HEK293 (cell line): ENCODE measurements around the gene DIPK1C.

Experiments
- CTCF ChIA-PET: fragments of 350-600 bp; formaldehyde crosslinking; extraction: SDS; loops from one replicate; lab custom pipeline; 2021; ENCODE audit warnings: antibody characterized with exemption; lab: Yijun Ruan, JAX
- POLR2A ChIA-PET: fragments of 300-600 bp; formaldehyde crosslinking; extraction: SDS; loops from one replicate; lab custom pipeline; 2020; ENCODE audit warnings: antibody characterized with exemption, inconsistent platforms; lab: Yijun Ruan, JAX
- H3K27ac ChIP-seq: fragments of 200-500 bp; sonication (Bioruptor generic); 2 replicates; pipeline ENCODE4 v1.5.1; 2014; ENCODE audit warnings: low read depth, low read length, control low read depth, inconsistent platforms; ENCODE audit errors: extremely low read depth
- H3K36me3 ChIP-seq, 2 experiments: fragments of 200-500 bp in 1 of 2; sonication (Bioruptor generic) in 1 of 2; 1 replicate in 1 of 2; 2 replicates in 1 of 2; pipeline ENCODE4 v1.5.1; 2014 to 2017; ENCODE audit warnings: inconsistent platforms in 2 of 2, low read length in 2 of 2; ENCODE audit not compliant: control insufficient read depth in 2 of 2, insufficient read depth in 1 of 2
- H3K4me1 ChIP-seq: fragments of 200-500 bp; sonication (Bioruptor generic); 2 replicates; pipeline ENCODE4 v1.5.1; 2014; ENCODE audit warnings: mild to moderate bottlenecking, low read length, inconsistent platforms; ENCODE audit not compliant: control insufficient read depth, insufficient read depth
- H3K4me3 ChIP-seq: 2 replicates; pipeline ENCODE4 v1.5.1; 2011; ENCODE audit warnings: low read depth, mild to moderate bottlenecking, control low read depth, low read length, moderate library complexity
- H3K9me3 ChIP-seq: fragments of 200-500 bp; sonication (Bioruptor generic); 2 replicates; pipeline ENCODE4 v1.5.1; 2014; ENCODE audit warnings: low read depth, low read length, inconsistent platforms; ENCODE audit not compliant: control insufficient read depth, insufficient read depth
- BCL11B ChIP-seq: fragments of 450-650 bp; formaldehyde crosslinking; IDR thresholded peaks from 2 replicates; pipeline ENCODE4 v1.5.1; 2016; ENCODE audit warnings: low read depth, missing biosample characterization, missing genetic modification characterization
- FEZF1 ChIP-seq: fragments of 450-650 bp; formaldehyde crosslinking; IDR thresholded peaks from 2 replicates; pipeline ENCODE4 v1.5.1; 2016; ENCODE audit warnings: missing biosample characterization, missing genetic modification characterization
- KLF7 ChIP-seq: fragments of 450-650 bp; formaldehyde crosslinking; IDR thresholded peaks from 2 replicates; pipeline ENCODE4 v1.5.1; 2016; ENCODE audit warnings: missing biosample characterization, missing genetic modification characterization, borderline replicate concordance
- MYNN ChIP-seq: fragments of 450-650 bp; formaldehyde crosslinking; IDR thresholded peaks from 2 replicates; pipeline ENCODE4 v1.5.1; 2016; ENCODE audit warnings: missing biosample characterization, missing genetic modification characterization, borderline replicate concordance
- PBX3 ChIP-seq: sonication (generic); formaldehyde crosslinking; IDR thresholded peaks from 2 replicates; pipeline ENCODE4 v1.8.1; 2022; ENCODE audit warnings: mild to moderate bottlenecking, moderate library complexity, missing genetic modification reagents
- PRDM1 ChIP-seq: fragments of 450-650 bp; formaldehyde crosslinking; IDR thresholded peaks from 2 replicates; pipeline ENCODE4; 2016; ENCODE audit warnings: missing biosample characterization, missing genetic modification characterization
- TRIM28 ChIP-seq: IDR thresholded peaks from 2 replicates; pipeline ENCODE4 v1.6.1; 2011; ENCODE audit warnings: low read length, control low read depth, borderline replicate concordance
- WT1 ChIP-seq: fragments of 450-650 bp; formaldehyde crosslinking; IDR thresholded peaks from 2 replicates; pipeline ENCODE4 v1.5.1; 2016; ENCODE audit warnings: missing biosample characterization, missing genetic modification characterization
- ZBTB11 ChIP-seq: fragments of 450-650 bp; formaldehyde crosslinking; conservative IDR thresholded peaks from 2 replicates; pipeline ENCODE4 v1.5.1; 2016; ENCODE audit warnings: low read depth, missing biosample characterization, missing genetic modification characterization
- ZNF155 ChIP-seq: fragments of 450-650 bp; formaldehyde crosslinking; IDR thresholded peaks from 2 replicates; pipeline ENCODE4 v1.5.1; 2016; ENCODE audit warnings: missing biosample characterization, missing genetic modification characterization
- ZNF214 ChIP-seq: fragments of 450-650 bp; formaldehyde crosslinking; IDR thresholded peaks from 2 replicates; pipeline ENCODE4 v1.5.1; 2017; ENCODE audit warnings: missing biosample characterization, mild to moderate bottlenecking, missing genetic modification characterization, borderline replicate concordance
- ZNF639 ChIP-seq: fragments of 450-650 bp; formaldehyde crosslinking; IDR thresholded peaks from 2 replicates; pipeline ENCODE4 v1.5.1; 2016; ENCODE audit warnings: missing biosample characterization, missing genetic modification characterization
- ZNF704 ChIP-seq: fragments of 450-650 bp; formaldehyde crosslinking; IDR thresholded peaks from 2 replicates; pipeline ENCODE4 v1.5.1; 2016; ENCODE audit warnings: missing biosample characterization, missing genetic modification characterization
- ZNF76 ChIP-seq: fragments of 450-650 bp; formaldehyde crosslinking; IDR thresholded peaks from 2 replicates; pipeline ENCODE4; 2016; ENCODE audit warnings: low read depth, missing biosample characterization, missing genetic modification characterization, borderline replicate concordance
- ZNF843 ChIP-seq: fragments of 450-650 bp; formaldehyde crosslinking; IDR thresholded peaks from 2 replicates; pipeline ENCODE4 v1.5.1; 2016; ENCODE audit warnings: missing biosample characterization, missing genetic modification characterization
- TF ChIP-seq, protein P1 (sequence below): fragments of 450-650 bp; formaldehyde crosslinking; IDR thresholded peaks from 2 replicates; pipeline ENCODE4 v1.5.1; 2016; ENCODE audit warnings: missing biosample characterization, missing genetic modification characterization
- TF ChIP-seq, protein P2 (sequence below): fragments of 450-650 bp; formaldehyde crosslinking; IDR thresholded peaks from 2 replicates; pipeline ENCODE4 v1.5.1; 2017; ENCODE audit warnings: missing biosample characterization, mild to moderate bottlenecking, missing genetic modification characterization, moderate library complexity

Gene DIPK1C

DNA sequence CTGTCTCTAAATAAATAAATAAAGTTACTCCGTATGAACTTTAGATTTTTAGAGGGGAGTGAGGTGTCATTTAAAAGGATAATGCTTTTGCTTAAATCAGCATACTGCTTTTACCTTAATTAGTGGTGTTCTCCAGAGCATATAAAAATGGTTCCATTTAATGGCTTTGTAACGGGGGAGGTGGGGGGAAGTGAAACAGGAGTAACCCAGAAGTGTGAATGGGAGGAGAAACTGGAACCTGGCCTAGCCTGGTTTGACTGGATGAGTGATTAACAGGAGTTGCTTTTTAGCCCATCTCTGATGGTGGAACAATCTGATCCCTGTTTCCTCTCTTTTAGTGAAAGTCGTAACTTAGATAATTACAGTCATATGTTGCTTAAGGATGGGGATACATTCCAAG is 40.7 kb upstream of the DIPK1C start:
- Histone ChIP-seq H3K36me3 (peaks cover 17% of the 10 kb centered on the region in 2 experiments), H3K9me3 (no peaks in the 10 kb centered on the region), H3K4me3 (no peak overlapping the region), H3K4me1 (0 out of 2 replicates have a peak, but pooled peaks cover 3% of the 10 kb centered on the region), H3K27ac (no peak overlapping the region)
- POLR2A ChIA-PET = no interaction called here
- TF ChIP-seq WT1 = peak; percentile 60
- TF ChIP-seq ZNF704 (tag by site-specific recombination) = no peak
- CTCF ChIA-PET = interaction anchor here (0.6 to 1.1 kb wide), 3 partner anchors 54 to 1903 kb away, joined by 3 to 4 read pairs (median 4); no protein-coding TSS in a partner anchor

GRCh38 chr18:74497324-74497676 is 40.2 kb upstream of the DIPK1C start:
- H3K27ac ChIP-seq = no peak overlapping the region

GRCh38 chr18:74496508-74497323 is 39.6 kb upstream of the DIPK1C start:
- CTCF ChIA-PET = interaction anchor here (1.1 to 1.7 kb wide), 3 partner anchors 18 to 143 kb away, joined by 3 to 5 read pairs (median 3); no protein-coding TSS in a partner anchor
- TF ChIP-seq ZBTB11 (tag by site-specific recombination) = no peak
- TF ChIP-seq ZNF155 (tag by site-specific recombination) = no peak
- peak; percentile 8; the same call in 1 of the 2 replicates for TF ChIP-seq ZNF76 (tag by site-specific recombination)
- 0 out of 2 replicates have a peak, but pooled peaks have one; percentile 2 for TF ChIP-seq BCL11B (tag by site-specific recombination)
- no peak for TF ChIP-seq PRDM1 (tag by site-specific recombination)
- no peak for TF ChIP-seq ZNF843 (tag by site-specific recombination)
- TF ChIP-seq MYNN (tag by site-specific recombination) = no peak

More at GRCh38 chr18:74497324-74497676, 40.2 kb upstream of the DIPK1C start:
- H3K36me3 ChIP-seq = peaks cover 12 to 13% of the 10 kb centered on the region in 2 experiments
- H3K4me1 ChIP-seq = 0 out of 2 replicates have a peak, but pooled peaks cover 3% of the 10 kb centered on the region
- ChIA-PET POLR2A (no interaction called here), CTCF (interaction anchor here (0.7 to 1.1 kb wide), 2 partner anchors 55 to 1903 kb away, joined by 3 to 4 read pairs; no protein-coding TSS in a partner anchor)
- H3K4me3 ChIP-seq = peak overlapping the region; percentile 84; the same call in 1 of the 2 replicates
- no peaks in the 10 kb centered on the region for H3K9me3 ChIP-seq
- TF ChIP-seq, protein P1, sequence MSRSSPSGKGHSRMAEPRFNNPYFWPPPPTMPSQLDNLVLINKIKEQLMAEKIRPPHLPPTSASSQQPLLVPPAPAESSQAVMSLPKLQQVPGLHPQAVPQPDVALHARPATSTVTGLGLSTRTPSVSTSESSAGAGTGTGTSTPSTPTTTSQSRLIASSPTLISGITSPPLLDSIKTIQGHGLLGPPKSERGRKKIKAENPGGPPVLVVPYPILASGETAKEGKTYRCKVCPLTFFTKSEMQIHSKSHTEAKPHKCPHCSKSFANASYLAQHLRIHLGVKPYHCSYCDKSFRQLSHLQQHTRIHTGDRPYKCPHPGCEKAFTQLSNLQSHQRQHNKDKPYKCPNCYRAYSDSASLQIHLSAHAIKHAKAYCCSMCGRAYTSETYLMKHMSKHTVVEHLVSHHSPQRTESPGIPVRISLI (tag by site-specific recombination) = no peak
- TF ChIP-seq, protein P2, sequence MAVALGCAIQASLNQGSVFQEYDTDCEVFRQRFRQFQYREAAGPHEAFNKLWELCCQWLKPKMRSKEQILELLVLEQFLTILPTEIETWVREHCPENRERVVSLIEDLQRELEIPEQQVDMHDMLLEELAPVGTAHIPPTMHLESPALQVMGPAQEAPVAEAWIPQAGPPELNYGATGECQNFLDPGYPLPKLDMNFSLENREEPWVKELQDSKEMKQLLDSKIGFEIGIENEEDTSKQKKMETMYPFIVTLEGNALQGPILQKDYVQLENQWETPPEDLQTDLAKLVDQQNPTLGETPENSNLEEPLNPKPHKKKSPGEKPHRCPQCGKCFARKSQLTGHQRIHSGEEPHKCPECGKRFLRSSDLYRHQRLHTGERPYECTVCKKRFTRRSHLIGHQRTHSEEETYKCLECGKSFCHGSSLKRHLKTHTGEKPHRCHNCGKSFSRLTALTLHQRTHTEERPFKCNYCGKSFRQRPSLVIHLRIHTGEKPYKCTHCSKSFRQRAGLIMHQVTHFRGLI (tag by site-specific recombination) = no peak
- TF ChIP-seq ZNF214 (tag by site-specific recombination) (no peak), FEZF1 (tag by site-specific recombination) (no peak), ZNF639 (tag by site-specific recombination) (no peak), PBX3 (CRISPR knock-in tag) (no peak), KLF7 (tag by site-specific recombination) (no peak), TRIM28 (no peak)

More at GRCh38 chr18:74496508-74497323, 39.6 kb upstream of the DIPK1C start:
- peaks cover 7 to 8% of the 10 kb centered on the region in 2 experiments; a peak in 2 of 3 replicates for H3K36me3 ChIP-seq
- peak overlapping the region; percentile 84 for H3K4me3 ChIP-seq
- H3K27ac ChIP-seq = peak overlapping the region; percentile 74; the same call in 1 of the 2 replicates
- POLR2A ChIA-PET = interaction anchor here (0.8 to 1.5 kb wide), 7 partner anchors 9 to 102 kb away, joined by 3 to 7 read pairs (median 3); no protein-coding TSS in a partner anchor
- H3K4me1 ChIP-seq = 0 out of 2 replicates have a peak, but pooled peaks cover 3% of the 10 kb centered on the region
- no peaks in the 10 kb centered on the region for H3K9me3 ChIP-seq
